Fibroblast of peridontal ligament (primary cell): ENCODE data around the gene PPTC7.
"Not testable (repeated sequence)": the region's sequence is repeated elsewhere in the genome, so short reads cannot be mapped to it uniquely, and the experiment has no call there.

Source experiments
- DNase-seq: peaks from one replicate; pipeline ENCODE4 v3.0.0-alpha.2; 2010; ENCODE audit errors: extremely low read depth

Gene PPTC7

DNA sequence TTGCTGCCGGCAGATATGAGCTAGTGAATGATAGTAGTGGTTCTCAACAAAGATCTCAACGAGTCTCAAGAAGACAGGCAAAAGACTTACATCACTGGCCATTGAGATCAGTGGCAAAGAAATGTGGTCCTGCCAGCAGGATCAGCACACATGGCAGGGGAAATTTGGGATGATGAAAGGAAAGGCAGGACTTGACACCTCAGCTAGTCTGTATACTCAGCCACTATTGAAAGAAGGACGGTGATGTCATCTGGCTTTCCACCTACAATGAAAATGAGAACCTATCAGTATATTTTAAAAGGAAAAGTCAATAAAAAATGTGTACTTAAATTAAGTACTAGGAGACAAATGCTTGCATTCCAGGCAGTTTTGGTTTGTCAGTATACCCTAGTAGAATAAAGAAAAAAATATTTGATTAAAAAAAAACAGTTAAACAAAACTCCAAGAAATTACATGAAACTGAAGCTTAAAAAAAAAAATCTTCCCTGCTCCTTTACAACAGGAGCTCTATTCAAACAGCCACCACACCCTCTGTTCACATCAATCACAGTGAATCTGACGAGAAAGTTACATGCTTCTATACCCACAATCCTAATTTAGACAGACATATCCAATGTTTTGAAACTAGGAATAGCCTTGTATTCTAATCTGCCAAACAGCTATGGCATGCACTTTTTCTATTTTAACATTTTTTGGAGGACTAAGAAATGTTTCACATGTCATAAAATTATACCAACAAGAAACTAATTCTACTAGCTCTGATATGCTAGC is 46.1 kb downstream of the PPTC7 start:
- DNase-seq: no peak

- no peak for DNase-seq
These were observed 48.3 kb downstream of the PPTC7 start for GRCh38 chr12:110534811-110535210.

GRCh38 chr12:110533607-110534006 is 49.5 kb downstream of the PPTC7 start:
- peak; percentile 50 for DNase-seq

- no peak for DNase-seq
These were observed 50.5 kb downstream of the PPTC7 start for GRCh38 chr12:110532644-110533043.

DNA sequence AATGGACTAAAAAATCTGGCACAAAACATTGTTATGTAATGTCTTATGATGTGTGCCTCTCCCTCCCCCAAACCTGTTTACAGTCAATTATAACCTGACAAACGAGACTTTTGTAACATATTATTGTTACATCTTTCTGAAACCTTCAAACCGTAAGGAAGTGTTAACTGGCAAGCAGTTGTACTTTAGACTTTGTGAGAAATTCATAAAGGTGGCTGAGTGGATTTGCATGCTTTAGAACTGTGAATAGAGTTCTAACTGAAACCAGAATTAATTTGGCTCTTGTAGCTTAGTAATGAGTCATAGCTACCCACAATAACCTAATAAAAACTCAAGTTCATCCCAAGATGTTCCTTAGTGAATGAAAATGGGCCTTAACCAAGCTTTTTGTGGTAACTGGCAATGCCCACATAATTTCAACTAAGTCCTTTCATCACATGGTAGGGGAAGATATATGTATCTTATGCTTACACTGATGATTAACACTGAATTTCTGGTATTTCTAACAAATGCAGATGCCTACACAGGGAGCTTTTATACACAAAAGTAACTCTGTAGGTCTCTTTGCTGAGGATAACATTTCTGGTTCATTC is 51.3 kb downstream of the PPTC7 start:
- peak; percentile 73 for DNase-seq

DNA sequence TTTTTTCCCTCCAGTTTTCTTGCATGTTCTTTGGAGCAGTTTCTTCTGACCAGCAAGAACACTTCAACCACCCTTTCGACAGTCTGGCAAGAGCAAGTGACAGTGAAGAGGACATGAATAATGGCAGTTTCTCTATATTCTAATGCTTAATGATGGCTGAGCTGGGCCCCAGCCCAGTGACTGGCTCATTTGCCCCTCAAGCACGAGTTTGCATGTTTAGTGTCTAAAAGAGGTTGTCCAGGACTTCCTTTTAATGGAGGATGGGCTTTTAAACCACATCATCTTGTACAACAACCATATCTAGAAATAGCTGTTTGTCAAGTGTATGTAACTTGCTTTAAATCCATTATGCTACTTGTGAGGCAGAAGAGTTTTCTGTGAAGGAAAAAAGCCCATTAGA is 52.6 kb downstream of the PPTC7 start:
- DNase-seq: no peak

DNA sequence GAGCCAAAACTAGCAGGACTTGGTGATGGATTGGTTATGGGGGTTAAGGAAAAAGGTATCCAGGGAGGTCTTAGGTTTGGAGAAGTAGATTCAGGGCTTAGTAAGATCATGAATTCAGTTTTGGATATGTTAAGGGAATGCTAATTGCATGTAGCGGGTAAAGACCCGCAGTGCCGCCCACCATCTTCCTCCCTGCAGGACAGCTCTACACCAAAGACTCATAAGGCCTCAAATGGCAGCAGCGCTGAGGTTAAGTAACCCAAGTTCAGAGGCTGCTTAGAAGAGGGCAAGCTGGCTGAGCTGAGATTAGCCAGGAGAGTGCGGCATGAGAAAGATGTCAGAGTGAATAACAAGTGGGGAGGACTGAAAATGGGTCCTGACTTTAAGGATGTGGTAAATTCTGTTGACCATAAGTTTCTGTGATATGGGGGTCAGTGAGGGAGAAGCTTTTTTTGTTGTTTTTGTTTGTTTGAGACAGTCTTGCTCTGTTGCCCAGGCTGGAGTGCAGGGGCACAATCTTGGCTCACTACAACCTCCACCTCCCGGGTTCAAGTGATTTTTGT is 54.8 kb downstream of the PPTC7 start:
- no peak for DNase-seq

GRCh38 chr12:110520876-110521712 is 62.0 kb downstream of the PPTC7 start:
- peak; percentile 25 for DNase-seq

DNA sequence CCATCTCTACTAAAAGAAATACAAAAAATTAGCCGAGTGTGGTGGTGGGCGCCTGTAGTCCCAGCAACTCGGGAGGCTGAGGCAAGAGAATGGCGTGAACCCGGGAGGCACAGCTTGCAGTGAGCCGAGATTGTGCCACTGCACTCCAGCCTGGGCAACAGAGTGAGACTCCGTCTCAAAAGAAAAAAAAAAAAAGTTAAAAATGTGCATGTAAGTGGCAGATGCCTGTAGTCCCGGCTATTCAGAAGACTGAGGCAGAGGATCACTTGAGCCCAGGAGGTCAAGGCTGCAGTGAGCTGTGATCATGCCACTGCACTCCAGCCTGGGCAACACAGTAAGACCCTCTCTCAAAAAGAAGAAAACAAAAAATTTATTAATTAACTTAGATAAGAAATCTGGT is 65.1 kb downstream of the PPTC7 start:
- DNase-seq: not testable (repeated sequence)

- no peak for DNase-seq
These were observed 66.1 kb downstream of the PPTC7 start for GRCh38 chr12:110516995-110517394.

DNA sequence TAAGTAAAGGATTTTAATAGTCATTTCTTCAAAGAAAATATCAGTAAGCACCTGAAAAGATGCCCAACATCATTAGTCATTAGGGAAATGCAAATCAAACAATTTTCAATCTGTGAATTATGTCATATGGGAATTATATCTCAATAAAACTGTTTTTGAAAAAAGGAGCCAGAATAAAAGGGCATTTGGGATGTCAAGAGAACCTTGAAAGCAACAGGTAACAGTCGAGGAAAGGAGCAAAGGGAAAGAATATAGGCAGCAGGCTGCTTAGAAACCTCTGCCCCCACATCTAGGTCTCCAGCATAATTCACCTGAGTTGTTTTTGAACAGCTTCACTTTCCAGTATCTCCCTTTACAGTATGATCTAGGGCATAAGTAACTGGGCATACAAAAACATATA is 68.8 kb downstream of the PPTC7 start:
- DNase-seq: no peak

DNA sequence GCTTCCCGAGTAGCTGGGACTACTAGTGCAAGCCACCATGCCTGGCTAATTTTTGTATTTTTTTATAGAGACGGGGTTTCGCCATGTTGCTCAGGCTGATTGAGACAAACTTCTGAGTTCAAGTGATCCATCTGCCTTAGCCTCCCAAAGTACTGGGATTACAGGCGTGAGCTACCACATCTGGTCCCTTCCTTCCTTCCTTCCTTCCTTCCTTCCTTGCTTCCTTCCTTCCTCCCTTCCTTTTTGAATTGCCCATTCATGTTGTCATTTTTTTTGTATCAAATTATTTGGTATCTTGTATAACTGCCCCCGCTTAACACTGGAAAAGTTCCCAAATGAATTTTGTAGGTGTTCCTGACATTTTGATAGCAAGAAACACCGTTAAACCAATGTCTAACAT is 69.3 kb downstream of the PPTC7 start:
- no peak for DNase-seq

DNA sequence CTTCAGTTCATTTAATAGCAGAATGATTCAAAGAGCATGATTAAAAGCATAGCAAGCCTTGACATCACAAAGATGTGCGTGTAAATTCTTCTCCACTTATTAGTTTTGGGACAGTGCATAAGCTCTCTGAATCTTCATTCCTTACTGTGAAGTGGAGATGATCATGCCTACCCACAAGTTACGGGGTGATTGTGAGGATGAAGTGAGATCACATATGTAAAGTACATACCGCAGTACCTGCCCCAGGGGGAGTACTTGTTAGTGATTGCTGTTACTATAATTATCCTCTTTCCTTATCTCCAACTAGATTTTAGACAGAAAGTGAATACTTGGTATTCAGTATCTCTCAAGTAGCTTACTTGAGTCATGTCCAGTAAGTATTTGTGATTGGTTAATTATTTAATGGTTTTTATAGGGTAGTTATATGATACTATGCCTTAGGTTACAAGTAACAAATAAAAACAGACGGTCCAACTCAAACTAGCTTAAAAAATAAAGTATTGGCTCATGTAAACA is 75.0 kb downstream of the PPTC7 start:
- DNase-seq: no peak

GRCh38 chr12:110505332-110505731 is 77.8 kb downstream of the PPTC7 start:
- no peak for DNase-seq

GRCh38 chr12:110503432-110503831 is 79.7 kb downstream of the PPTC7 start:
- no peak for DNase-seq

GRCh38 chr12:110501752-110502738 is 81.1 kb downstream of the PPTC7 start, which contains the start of the genes RAD9B and VPS29:
Gene RAD9B (plus strand): TSS chr12:110502331. CDS start chr12:110502338, 7 bp downstream.
Gene VPS29 (minus strand): TSS chr12:110502111. CDS start chr12:110502051, 60 bp downstream.
- DNase-seq: peak; percentile 97

GRCh38 chr12:110501399-110501751 is 81.7 kb downstream of the PPTC7 start:
- DNase-seq: peak; percentile 33

- DNase-seq: peak; percentile 44
These were observed 84.0 kb downstream of the PPTC7 start for GRCh38 chr12:110498984-110499706.
